Germinal center (tissue), 1 donor: Measurements from ENCODE around the gene ABHD8.

Experiments
- DNase-seq: peaks from one replicate; pipeline ENCODE4 v3.0.0; 2012; ENCODE audit warnings: mixed read lengths, low spot score

Gene ABHD8

DNA sequence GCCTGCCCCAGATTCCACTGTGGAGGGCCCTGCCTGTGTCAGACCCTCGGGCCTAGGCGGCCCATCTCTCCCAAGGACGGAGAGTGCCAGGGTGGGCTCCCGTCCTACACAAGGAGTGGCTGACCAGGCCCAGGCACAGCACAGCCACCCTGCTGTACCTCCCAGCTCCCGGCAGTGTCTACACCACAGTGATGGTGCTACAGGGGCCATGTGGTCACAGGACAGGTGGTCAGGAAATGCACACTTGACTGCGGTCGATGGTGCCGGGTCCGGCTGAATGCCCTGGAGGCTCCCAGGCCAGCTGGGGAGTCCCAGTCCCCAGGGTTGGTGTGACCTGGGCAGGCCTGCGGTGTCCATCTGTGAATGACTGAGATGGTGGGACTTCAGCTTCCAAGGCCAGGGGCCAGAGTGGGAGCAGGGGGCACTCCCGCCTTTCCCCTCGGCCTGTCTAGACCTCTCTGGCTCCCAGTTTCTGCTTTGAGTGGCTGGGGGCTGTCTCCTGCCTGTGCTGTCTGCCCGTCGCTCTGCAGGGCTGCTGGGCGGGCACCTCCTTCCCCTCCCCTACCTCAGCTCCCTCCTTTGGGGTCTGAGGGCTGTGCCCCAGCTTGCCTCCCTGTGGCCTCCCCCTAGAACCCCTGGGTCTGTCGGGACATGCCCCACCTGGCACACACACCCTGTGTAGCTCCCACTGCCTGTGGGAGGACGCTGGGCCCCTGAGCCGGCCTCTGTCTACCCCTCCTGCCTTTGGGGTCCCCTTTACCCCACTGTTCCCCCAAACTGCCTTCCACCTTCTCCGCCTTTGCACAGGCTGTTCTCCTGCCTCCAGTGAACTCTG lies 18.6 kb upstream of the ABHD8 start:
- DNase-seq: no peak

DNA sequence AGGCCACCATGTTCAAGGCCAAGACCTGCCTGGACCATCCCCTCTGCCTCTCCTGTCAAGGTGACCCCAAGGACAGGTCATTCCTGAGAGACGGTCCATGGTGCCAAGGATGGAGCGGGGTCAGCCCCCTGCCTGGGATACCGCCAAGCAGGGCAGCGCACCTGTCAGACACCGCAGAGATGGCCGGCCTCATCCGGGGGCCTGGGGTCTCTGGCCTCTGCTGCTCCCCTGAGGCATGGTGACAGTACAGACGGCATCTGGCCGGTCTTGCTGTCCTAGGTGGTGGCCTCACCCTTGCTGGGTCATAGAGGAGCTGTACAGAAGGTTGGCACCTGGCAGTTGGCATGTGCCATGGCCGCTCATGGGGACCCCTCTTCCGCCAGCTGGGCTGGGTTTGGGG lies 17.2 kb upstream of the ABHD8 start:
- DNase-seq: no peak

DNA sequence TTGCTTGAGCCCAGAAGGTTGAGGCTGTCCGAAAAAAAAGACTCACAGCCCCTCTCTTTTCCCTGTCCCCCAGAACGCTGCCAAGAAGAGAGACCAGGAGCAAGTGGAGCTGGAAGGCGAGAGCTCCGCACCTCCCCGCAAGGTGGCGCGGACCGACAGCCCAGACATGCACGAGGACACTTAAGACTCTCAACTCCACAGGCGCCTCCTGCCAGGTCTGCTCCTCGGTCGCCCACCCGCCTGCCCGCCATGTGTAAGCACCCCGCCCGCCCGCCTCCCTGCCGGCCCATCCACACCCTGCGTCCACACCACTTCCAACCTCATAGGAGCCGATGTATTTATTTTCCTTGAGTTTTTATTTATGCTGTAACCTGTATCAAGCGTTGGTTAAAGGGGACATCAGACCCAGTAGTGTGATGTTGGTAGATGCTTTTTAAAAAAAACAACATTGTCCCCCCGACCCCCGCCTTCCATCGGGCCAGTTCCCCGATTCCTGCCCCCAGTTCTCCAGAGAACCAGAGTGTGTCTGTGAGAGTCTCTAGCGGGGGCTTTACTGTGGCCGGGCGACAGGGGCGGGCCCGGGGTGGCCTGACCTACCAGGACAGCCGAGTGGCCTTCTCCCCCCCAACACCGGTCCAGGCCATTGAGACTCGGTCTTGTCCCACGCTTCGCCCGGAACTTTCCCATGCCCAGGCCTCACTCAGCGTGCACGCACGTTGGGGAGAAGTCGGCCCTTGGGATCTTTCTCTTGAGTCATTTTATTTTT lies 16.4 kb upstream of the ABHD8 start:
- no peak for DNase-seq

DNA sequence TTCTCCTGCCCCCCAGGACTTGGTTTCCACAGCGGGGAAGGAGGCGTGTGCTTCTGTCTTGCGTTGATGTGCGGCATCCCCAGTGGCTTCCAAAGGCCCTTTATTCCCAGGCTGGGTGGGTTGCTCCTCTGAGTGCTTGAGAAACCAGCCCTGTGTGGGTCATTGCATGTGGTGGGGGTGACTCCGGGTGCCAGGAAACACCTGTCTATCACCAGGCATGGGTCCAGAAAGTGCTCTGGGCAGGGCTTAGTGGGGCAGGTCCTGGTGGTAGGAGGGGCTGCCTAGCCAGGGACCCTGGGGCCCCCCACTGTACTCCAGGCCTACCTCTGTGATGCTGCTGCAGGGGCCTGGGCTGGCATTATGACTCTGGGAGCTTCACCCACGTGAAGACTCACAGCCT lies 15.7 kb upstream of the ABHD8 start:
- DNase-seq: no peak

DNA sequence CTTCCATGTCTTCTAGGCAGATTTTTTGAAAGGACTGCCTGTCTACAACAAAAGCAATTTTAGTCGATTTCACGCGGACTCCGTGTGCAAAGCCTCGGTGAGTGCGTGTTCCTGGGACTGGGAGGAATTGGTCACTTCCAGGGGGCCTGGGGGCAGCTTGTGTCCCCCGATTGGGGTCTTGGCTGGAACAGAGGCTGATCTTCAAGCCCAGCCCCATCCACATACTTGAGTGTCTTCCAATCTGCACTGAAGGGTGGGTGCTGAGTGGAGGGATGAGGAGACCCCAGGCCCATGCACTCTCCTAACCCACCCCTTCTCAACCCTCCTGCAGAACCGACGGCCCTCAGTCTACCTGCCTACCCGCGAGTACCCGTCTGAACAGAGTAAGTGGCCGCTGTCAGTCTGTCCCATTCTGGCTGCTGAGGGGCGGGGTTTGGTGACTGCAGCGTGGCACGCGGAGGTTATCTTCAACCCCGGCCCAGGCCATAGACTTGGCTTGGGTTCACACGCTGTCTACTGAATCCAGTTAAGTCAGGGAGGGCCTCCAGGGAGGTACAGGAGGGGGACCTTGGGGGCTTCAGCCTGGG lies 10.9 kb upstream of the ABHD8 start:
- DNase-seq: no peak

DNA sequence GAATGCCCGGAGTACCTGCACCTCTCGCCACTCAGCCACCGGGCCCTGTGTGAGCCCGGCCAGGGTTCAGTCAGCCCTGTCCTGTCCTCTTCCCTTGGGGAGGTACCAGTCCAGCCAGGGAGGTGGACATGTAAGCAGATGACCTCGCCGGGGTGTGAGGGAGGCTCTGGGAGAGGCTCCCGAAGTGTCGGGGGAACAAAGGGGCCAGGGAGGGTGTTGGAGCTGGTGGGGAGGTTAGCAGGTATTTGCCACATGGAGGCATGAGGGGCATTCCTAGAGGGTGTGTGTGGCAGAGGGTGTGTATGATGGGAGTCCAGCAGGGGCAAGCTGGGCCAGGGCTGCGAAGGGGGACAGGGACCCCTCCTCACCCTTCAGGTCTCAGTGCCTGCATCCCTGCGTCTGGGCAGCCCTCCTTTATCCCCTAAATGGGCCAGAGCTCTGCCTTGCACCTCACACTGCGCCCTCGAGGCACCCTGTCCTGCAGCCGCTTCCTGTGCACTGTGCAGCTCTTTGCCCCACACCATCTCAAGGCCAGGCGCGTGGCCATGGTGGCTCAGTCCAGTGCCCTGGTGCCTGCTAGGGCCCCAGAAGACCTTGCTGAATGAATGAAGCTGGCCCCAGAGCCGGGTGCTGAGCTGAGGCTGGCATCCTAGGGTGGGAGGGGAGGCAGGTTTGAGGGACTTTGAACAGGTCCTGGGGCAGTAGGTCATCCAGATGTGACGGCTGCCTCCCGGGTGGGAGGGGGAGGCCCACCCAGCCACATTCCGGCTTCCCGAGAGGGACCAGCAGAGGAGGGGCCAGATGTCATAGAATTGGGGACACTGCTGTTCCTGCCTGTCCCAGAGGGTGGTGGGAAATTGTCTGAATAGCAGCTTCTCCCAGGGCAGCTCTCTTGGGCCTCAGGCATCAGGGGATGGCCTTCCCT lies 9.2 kb upstream of the ABHD8 start:
- DNase-seq: no peak

DNA sequence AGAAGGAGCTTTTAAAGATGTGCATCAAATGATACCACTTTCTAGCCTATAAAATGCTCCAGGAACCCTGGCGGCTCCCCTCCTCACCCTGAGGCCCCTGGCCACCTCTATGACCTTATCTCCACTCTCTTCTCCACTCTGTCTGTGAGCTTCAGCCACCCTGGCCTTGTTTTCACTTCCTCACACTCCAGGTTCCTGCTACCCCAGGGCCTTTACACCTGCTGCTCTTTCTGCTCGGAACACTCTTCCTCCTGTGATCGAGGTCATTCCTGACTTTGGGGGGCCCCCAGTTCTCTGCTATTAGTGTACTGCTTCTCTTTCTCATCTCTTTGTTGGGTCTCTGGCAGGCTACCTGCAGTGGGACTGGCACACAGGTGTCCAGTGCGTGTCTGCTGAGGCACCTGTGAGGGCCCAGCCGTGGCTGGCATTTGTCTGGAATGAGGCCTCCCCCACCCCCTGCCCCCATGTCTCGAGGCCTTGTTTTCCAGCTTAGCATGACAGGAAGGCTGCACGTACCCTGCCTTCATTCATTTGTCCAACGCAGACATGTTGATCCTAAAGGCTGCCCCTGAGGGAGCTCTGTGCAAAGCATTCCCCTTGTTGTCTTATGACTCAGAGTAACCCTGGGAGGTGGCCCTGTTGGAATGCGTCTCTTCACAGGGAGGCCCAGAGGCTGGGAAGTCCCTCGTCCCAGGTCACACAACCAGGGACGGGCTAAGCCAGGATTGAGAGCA lies 8.4 kb upstream of the ABHD8 start:
- DNase-seq: no peak

DNA sequence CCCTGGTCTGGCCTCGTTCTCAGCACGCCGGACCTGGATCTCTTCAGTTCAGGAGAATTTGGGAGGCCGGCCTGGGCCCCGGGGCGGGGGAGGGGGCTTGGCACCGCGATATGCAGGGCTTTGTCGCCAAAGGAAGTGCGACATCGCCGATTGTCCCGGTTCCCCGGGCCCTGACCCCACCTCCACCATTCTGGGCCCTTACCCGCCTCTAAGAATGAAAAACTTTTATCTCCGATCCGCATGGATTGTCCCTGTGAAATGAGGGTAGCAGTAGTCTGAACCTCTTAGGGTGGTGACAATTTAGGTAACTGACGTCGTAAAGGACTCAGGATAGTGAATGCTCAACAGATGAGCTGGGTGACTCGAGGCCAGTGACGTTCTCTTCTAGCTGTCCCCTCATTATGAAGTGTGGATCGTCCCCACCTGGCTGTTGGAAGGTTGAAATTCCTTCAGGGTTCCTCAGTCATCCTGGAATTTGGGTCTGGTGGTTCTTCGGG lies 6.8 kb upstream of the ABHD8 start:
- no peak for DNase-seq

DNA sequence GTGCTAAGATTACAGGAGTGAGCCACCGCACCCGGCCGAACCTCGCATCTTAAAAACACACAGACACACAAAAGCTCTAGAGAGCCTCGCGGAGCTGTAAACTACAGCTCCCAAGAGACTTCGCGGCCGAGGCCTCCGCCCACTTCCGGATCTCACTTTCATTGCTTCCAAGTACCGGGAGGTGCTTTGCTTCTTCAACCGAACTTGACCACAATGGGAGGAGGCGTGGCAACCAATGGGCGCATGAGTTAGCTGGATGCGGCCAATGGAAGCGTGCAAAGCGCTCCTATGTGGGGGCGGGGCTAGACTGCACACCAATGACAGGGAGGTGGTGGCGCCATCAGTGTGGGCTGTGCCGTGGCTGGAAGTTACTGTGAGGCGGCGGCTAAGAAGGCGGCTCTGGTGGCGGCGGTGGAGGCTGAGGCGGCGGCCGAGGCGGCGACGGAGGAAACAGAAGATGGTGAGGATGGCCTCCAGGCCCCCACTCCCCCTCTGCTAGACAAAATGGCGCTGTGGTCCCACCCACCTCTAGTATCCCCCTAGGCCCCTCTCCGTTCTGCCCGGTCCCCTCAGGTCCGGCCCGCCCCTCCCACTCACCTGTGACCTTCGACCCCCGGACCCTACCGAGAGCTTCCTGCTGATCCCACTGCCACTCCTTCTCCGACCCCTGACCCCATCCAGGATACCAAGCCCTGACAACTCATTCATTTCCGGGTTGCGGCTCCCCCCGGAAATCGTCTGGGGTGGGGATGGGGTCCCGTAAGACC lies 6.2 kb upstream of the ABHD8 start, which contains the start of gene DDA1:
Gene DDA1 (plus strand): TSS at position 366 of the 767 bp plus-strand sequence. CDS start 92 bp downstream, at position 458.
- DNase-seq: peak; percentile 99

DNA sequence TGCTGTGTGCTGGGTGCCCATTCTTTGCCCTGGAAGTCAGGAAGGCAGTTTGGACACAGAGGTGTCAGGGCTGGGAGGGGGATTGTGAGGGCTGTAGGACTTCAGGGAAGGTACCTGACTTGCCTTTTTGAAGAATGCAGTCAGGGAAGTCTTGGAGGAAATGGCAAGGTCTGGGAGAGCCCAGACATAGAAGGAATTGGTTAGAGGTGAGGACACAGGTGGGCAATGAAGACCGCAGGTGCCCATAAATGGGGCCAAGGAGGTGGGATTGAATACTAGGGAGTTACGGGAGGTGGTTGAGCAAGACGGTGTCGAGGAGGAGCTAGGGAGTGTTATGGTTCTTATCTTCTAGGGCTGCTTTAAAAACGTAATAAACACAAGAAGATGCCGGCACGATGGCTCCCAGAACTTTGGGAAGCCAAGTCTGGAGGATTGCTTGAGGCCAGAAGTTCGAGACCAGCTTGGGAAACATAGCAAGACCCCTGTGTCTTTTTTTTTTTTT lies 4.7 kb upstream of the ABHD8 start:
- DNase-seq: no peak

DNA sequence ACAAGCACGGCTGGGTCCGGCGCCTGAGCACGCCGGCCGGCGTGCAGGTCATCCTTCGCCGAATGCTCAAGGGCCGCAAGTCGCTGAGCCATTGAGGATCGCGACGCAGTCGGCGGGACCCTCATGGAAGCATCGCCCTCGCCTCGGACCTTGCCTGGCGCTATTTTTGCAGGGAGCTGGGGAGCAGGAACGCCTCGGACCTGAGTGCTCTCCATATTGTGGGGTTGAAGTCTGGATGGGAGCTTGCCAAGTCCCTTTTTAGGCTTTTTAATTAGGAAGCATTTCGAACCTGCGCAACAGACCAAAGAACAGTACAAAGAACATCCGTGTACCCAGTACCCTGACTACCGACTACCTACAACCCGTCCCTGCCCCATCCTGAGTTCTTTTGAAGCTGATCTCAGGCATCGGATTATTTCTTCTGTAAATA lies 3.1 kb upstream of the ABHD8 start:
- no peak for DNase-seq

DNA sequence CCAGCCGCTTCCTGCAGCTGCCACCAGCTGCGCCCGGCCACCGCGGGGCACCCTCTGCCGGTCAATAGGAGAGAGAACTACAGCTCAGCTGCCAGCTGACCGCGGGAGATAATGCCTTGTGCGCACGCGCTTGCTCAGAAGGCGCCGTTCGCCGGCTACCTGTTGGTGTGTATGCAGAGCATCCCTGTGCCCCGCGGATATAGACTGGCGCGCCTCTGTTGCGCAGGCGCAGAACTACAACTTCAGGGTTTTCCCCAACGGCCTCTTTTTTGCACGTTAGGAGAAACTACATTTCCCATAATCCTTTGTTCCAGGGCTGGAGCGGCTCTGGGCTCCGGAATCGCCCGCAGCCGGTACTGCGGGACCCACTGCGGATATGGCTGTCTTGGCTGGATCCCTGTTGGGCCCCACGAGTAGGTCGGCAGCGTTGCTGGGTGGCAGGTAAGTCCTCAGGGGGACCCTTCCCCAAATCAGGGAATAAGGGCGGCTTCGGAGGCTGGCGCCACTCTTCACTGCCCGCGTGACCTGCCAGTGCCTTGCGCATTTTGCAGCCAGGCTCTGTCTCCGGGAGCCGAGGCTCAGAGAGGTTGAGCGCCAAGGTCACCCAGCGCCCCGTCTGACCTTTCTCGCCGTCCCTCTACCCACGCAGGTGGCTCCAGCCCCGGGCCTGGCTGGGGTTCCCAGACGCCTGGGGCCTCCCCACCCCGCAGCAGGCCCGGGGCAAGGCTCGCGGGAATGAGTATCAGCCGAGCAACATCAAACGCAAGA lies 2.5 kb upstream of the ABHD8 start, which contains the start of gene MRPL34:
Gene MRPL34 (plus strand): TSS at position 356 of the 768 bp plus-strand sequence. CDS start 21 bp downstream, at position 377.
- DNase-seq: peak; percentile 91

DNA sequence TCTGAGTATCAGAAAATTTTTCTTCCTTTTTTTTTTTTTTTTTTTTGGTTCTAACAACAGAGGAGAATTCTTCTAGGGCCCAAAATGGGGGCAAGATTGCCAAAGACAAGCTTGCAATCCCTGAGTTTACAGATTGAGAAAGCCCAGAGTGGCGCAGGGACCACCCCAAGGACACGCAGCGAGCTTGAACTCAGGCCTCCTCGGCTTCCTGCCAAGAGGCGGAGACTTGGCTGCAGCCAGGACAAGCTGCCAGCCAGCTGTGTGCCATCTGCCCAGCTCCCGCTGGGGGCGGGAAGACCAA lies 1.9 kb upstream of the ABHD8 start:
- no peak for DNase-seq

DNA sequence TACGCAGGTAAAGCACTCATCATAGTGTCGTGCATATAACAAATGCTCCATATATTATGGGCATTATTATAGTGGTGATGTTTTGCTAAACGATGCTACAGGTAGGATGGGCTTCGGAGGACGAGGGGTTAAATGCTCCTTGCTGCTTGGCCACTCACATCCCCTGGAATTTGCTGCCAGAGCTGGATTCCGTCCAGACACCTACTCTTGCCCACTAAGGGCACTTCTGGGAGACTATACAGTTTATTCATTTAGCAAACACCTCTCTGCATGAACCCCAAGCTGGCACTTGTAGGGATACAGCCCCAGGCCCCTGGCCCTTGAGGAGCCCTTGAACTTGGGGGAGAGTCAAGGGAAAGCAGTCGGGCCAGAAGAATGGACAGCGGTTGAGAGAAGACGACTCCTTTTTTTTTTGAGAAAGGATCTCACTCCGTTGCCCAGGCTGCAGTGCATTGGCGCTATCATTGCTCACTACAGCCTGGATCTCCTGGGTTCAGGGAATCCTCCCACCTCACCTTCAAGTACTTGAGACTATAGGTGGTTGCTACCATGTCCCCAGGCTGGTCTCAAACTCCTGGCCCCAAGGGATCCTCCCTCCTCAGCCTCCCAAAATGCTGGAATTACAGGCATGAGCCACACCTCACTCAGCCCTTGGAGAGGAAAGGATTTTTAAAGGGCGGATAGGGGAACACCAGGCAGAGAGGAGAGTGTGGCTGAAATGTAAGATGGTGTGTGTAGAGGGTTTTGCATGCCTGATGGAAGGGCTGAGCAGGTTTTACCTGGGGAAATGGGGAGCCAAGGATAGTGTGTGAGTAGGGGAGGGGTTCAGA lies 1.4 kb upstream of the ABHD8 start:
- DNase-seq: no peak

DNA sequence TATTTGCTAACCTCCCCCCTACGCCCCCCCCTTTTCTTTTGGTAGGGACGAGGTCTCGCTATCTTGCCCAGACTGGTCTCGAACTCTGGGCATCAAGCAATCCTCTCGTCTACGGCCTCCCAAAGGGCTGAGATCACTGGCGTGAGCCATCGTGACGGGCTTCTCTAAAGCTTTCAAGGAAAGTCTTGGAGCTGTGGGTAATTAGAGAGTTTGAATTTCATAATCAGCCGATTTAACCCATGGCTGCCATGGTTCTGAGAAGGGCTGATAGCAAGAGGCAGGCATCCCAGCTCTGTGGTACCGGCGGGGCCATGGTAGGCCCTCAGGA lies 679 bp upstream of the ABHD8 start:
- no peak for DNase-seq

DNA sequence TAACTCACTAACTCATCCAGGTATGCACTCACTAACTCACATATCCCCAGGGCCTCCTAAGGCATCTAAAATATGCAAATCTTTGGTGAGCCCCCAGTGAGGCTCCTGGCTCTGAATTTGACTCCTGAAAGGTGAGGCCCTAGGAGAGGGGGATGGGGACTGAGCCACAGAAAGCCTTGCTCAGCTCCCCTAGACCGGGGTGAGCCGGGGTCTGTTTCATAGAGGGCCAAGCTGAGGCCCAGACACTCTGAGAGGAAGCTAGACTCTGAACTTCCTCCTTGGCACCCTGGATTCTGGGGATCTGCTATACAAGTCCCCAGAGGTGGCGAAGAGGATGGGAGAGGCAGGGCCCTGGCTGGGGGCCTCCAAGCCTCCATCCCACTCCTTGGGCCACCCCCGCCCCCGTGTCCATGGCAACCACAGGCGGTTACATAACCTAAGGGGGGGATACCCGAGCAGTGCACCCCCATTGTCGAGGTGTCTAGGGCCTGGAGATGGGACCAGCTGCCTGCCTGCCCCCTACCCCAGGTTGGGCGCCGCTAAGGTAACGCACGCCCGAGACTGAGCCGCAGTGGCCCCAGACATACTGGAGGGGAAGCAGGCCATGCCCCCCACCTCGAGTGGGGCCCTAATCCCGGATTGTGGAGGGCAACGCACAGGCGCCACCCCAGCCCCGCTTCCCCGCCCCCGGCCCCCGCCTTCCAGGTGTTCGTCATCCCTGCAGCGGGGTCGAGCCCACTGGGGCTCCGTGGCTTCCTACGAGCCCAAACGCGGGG lies 646 bp downstream of the ABHD8 start:
- DNase-seq: no peak

DNA sequence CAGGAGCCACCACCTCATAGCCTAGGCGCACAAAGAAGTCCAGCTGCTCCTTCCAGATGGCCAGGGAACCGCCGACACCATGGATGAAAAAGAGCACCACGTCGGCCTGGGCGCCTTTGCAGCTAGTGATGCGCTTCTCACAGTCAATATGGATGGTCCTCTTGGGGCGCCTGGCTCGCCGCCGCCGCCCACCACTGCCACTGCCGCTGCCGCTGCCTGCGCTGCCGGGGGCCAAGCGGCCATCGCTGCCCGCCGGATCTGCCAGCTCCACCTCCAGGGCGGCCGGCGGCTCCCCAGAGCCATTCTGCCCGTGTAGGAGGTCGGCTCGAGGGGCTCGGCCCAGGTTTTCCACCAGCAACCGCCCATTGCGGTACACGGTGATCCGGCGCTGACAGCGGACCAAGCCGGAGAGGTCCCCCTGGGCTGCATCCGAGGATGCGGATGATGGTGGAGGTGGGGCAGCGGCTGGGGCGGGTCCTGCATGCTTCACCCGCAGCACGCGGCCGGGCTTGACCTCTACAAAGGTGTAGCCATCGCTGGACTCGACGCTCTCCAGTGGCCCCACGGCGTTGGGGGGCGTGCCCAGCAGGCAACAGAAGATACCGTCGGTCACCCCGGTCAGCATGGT lies 2.1 kb downstream of the ABHD8 start:
- no peak for DNase-seq
